K562 (cell line): ENCODE data around the gene STIM1. TPM values are rescaled to one million over a fixed set of nuclear protein-coding genes. Genes with fewer than 3 reads are reported as not detected.
A peak's percentile ranks its signal among the peaks of the same experiment; 100 is the strongest.

Experiments
- CBX3 ChIP-seq, 2 experiments: IDR thresholded peaks; 1 replicate in 1 of 2; 2 replicates in 1 of 2; pipeline ENCODE4 v1.6.1; 2012; ENCODE audit warnings: inconsistent platforms in 2 of 2, low read length in 2 of 2, borderline replicate concordance in 1 of 2, control low read depth in 1 of 2
- ERF ChIP-seq: fragments of 450-650 bp; formaldehyde crosslinking; IDR thresholded peaks from 2 replicates; pipeline ENCODE4 v1.4.0; 2020; ENCODE audit warnings: mild to moderate bottlenecking, mixed read lengths
- FOXM1 ChIP-seq, 2 experiments: fragments of 450-650 bp in 1 of 2; sonication (generic) in 1 of 2; formaldehyde crosslinking in 1 of 2; IDR thresholded peaks; 2 replicates each; pipeline versions ENCODE4 v1.6.1 to v1.9.0; 2017 to 2022; ENCODE audit warnings: low read depth in 2 of 2, mild to moderate bottlenecking in 2 of 2, missing genetic modification reagents in 1 of 2, moderate library complexity in 1 of 2
- HMGXB4 ChIP-seq: sonication (generic); formaldehyde crosslinking; IDR thresholded peaks from 2 replicates; pipeline ENCODE4 v1.8.1; 2023; ENCODE audit warnings: mild to moderate bottlenecking, missing genetic modification reagents
- KLF13 ChIP-seq: fragments of 450-650 bp; IDR thresholded peaks from 2 replicates; pipeline ENCODE4 v1.6.1; 2016; ENCODE audit warnings: missing genetic modification characterization, low read depth, mild to moderate bottlenecking, missing compliant biosample characterization, moderate library complexity, borderline replicate concordance
- KLF6 ChIP-seq: fragments of 250-450 bp; sonication (Bioruptor Pico); IDR thresholded peaks from 2 replicates; pipeline ENCODE4 v1.4.0; 2020; ENCODE audit warnings: mild to moderate bottlenecking, moderate library complexity, borderline replicate concordance
- NFYB ChIP-seq: IDR thresholded peaks from 2 replicates; pipeline ENCODE4 v1.6.1; 2011; ENCODE audit warnings: mild to moderate bottlenecking, moderate library complexity; ENCODE audit not compliant: insufficient read length; ENCODE audit errors: extremely low read depth
- NR2F6 ChIP-seq: fragments of 450-650 bp; formaldehyde crosslinking; IDR thresholded peaks from 2 replicates; pipeline ENCODE4 v1.4.0; 2020; ENCODE audit warnings: mild to moderate bottlenecking
- RUNX1 ChIP-seq: sonication (generic); IDR thresholded peaks from 2 replicates; pipeline ENCODE4 v1.6.1; 2016; ENCODE audit warnings: antibody characterized with exemption, low read depth
- TARDBP ChIP-seq: fragments of 450-650 bp; IDR thresholded peaks from 2 replicates; pipeline ENCODE4 v1.6.1; 2016
- TCF3 ChIP-seq: sonication (generic); formaldehyde crosslinking; IDR thresholded peaks from 2 replicates; pipeline ENCODE4 v1.4.0; 2020; ENCODE audit warnings: mild to moderate bottlenecking, missing genetic modification reagents
- TCFL5 ChIP-seq: fragments of 250-450 bp; sonication (Bioruptor Pico); conservative IDR thresholded peaks from 2 replicates; pipeline ENCODE4 v1.6.1; 2021; ENCODE audit warnings: mild to moderate bottlenecking, moderate library complexity, matching md5 sums
- TEAD4 ChIP-seq, 2 experiments: sonication (generic) in 1 of 2; formaldehyde crosslinking in 1 of 2; IDR thresholded peaks; 2 replicates each; pipeline versions ENCODE4 v1.6.1 to v1.8.0; 2012 to 2022; ENCODE audit warnings: borderline replicate concordance in 1 of 2, inconsistent platforms in 1 of 2, low read length in 1 of 2, mild to moderate bottlenecking in 1 of 2, missing genetic modification reagents in 1 of 2
- TSC22D4 ChIP-seq: fragments of 450-650 bp; IDR thresholded peaks from 2 replicates; pipeline ENCODE4 v1.6.1; 2016; ENCODE audit warnings: missing genetic modification characterization, missing biosample characterization, control low read depth
- ZNF282 ChIP-seq: sonication (generic); formaldehyde crosslinking; IDR thresholded peaks from 2 replicates; pipeline ENCODE4 v1.8.1; 2023; ENCODE audit warnings: missing genetic modification reagents
- ZNF766 ChIP-seq: fragments of 200-800 bp; sonication (Bioruptor generic); conservative IDR thresholded peaks from 2 replicates; pipeline ENCODE4 v1.6.1; 2016; ENCODE audit warnings: missing genetic modification characterization, missing compliant biosample characterization
- polyA plus RNA-seq, 8 experiments: library from polyadenylated mRNA; depleted of rRNA in 4 of 8; stranded (reverse) in 5 of 8; unstranded in 3 of 8; fragments of >200 nt; fragmentation: Nextera tagmentation in 2 of 8; fragmentation: Illumina TruSeq in 1 of 8; extraction: Ambion mirVana in 2 of 8; extraction: Trizol in 1 of 8; gene quantifications; 2 replicates each; pipeline versions ENCODE4 v1.2.1 to v1.2.3, GENCODE V29; 2011 to 2014; ENCODE audit warnings: inconsistent platforms in 1 of 8, missing spikeins in 1 of 8
- total RNA-seq, 7 experiments: library from RNA; depleted of rRNA in 6 of 7; stranded (reverse); fragments of >200 nt in 6 of 7; fragmentation: Illumina TruSeq in 2 of 7; extraction: Trizol in 2 of 7; gene quantifications; 2 replicates each; pipeline versions ENCODE4 v1.2.1 to v1.2.3, GENCODE V29; 2011 to 2021; ENCODE audit warnings: low replicate concordance in 1 of 7
- TF ChIP-seq, protein P1 (sequence below): IDR thresholded peaks from 2 replicates; pipeline ENCODE4 v1.6.1; 2011; ENCODE audit not compliant: insufficient read length; ENCODE audit errors: extremely low read depth
- TF ChIP-seq, protein P2 (sequence below): fragments of 250-450 bp; sonication (Bioruptor Pico); IDR thresholded peaks from 2 replicates; pipeline ENCODE4 v1.6.1; 2021; ENCODE audit warnings: mild to moderate bottlenecking
- TF ChIP-seq, protein P3 (sequence below): fragments of 250-450 bp; sonication (Bioruptor Pico); IDR thresholded peaks from 2 replicates; pipeline ENCODE4 v1.4.0; 2020; ENCODE audit warnings: mild to moderate bottlenecking, moderate library complexity
- TF ChIP-seq, protein P4 (sequence below): sonication (generic); formaldehyde crosslinking; IDR thresholded peaks from 2 replicates; pipeline ENCODE4 v1.9.0; 2022; ENCODE audit warnings: mild to moderate bottlenecking, missing genetic modification reagents

Gene STIM1
- total and polyA plus RNA-seq, 9 of the 15 experiments (the other 6 are each of a cell fraction or from before 2014, with no cell fraction given): 7.7 to 50.5 (median 22.5) TPM

GRCh38 chr11:3834664-3835461, 20.6 kb upstream of the STIM1 start (continued):
- TF ChIP-seq, protein P1, sequence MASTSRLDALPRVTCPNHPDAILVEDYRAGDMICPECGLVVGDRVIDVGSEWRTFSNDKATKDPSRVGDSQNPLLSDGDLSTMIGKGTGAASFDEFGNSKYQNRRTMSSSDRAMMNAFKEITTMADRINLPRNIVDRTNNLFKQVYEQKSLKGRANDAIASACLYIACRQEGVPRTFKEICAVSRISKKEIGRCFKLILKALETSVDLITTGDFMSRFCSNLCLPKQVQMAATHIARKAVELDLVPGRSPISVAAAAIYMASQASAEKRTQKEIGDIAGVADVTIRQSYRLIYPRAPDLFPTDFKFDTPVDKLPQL: no peak
- TF ChIP-seq ERF (CRISPR knock-in tag) (no peak; the same call in 1 of the 2 replicates), TSC22D4 (no peak), ZNF282 (no peak), KLF6 (CRISPR knock-in tag) (peak; percentile 85; the same call in 1 of the 2 replicates), CBX3 (IDR thresholded peaks at IDR 0.05; ENCODE audit: borderline replicate concordance in 1 of 2, low read length in 2 of 2) (peak in 1 of 2 experiments; percentile 81; a peak in 2 of 3 replicates), ZNF766 (peak; percentile 23; the same call in 1 of the 2 replicates), RUNX1 (no peak), TCFL5 (CRISPR knock-in tag) (no peak), NR2F6 (CRISPR knock-in tag) (no peak), KLF13 (no peak; the same call in 1 of the 2 replicates), TEAD4 (IDR thresholded peaks at IDR 0.05; ENCODE audit: low read length) (peak; percentile 69), TEAD4 (CRISPR knock-in tag; IDR thresholded peaks at IDR 0.05; ENCODE audit: borderline replicate concordance) (no peak), HMGXB4 (CRISPR knock-in tag) (0 out of 2 replicates have a peak, but pooled peaks have one; percentile 49), FOXM1 (IDR thresholded peaks at IDR 0.05; ENCODE audit: low read depth) (0 out of 2 replicates have a peak, but pooled peaks have one; percentile 35), FOXM1 (CRISPR knock-in tag; IDR thresholded peaks at IDR 0.05; ENCODE audit: low read depth) (no peak), TCF3 (CRISPR knock-in tag) (peak; percentile 71), TARDBP (peak; percentile 87; the same call in 1 of the 2 replicates), NFYB (no peak)
- TF ChIP-seq, protein P2, sequence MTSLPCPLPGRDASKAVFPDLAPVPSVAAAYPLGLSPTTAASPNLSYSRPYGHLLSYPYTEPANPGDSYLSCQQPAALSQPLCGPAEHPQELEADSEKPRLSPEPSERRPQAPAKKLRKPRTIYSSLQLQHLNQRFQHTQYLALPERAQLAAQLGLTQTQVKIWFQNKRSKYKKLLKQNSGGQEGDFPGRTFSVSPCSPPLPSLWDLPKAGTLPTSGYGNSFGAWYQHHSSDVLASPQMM (CRISPR knock-in tag): no peak
- TF ChIP-seq, protein P3, sequence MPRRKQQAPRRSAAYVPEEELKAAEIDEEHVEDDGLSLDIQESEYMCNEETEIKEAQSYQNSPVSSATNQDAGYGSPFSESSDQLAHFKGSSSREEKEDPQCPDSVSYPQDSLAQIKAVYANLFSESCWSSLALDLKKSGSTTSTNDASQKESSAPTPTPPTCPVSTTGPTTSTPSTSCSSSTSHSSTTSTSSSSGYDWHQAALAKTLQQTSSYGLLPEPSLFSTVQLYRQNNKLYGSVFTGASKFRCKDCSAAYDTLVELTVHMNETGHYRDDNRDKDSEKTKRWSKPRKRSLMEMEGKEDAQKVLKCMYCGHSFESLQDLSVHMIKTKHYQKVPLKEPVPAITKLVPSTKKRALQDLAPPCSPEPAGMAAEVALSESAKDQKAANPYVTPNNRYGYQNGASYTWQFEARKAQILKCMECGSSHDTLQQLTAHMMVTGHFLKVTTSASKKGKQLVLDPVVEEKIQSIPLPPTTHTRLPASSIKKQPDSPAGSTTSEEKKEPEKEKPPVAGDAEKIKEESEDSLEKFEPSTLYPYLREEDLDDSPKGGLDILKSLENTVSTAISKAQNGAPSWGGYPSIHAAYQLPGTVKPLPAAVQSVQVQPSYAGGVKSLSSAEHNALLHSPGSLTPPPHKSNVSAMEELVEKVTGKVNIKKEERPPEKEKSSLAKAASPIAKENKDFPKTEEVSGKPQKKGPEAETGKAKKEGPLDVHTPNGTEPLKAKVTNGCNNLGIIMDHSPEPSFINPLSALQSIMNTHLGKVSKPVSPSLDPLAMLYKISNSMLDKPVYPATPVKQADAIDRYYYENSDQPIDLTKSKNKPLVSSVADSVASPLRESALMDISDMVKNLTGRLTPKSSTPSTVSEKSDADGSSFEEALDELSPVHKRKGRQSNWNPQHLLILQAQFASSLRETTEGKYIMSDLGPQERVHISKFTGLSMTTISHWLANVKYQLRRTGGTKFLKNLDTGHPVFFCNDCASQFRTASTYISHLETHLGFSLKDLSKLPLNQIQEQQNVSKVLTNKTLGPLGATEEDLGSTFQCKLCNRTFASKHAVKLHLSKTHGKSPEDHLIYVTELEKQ (CRISPR knock-in tag): no peak
- TF ChIP-seq, protein P4, sequence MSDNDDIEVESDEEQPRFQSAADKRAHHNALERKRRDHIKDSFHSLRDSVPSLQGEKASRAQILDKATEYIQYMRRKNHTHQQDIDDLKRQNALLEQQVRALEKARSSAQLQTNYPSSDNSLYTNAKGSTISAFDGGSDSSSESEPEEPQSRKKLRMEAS (CRISPR knock-in tag): no peak
